Loucy (cell line): ENCODE measurements around the gene PSMC6.
"Not testable (repeated sequence)": the region's sequence is repeated elsewhere in the genome, so short reads cannot be mapped to it uniquely, and the experiment has no call there.

Experiments used
- H2AFZ ChIP-seq: fragments of 200-600 bp; sonication (generic); 2 replicates; pipeline ENCODE4 v1.6.0; 2016; ENCODE audit warnings: antibody characterized with exemption, mild to moderate bottlenecking, low read length, moderate library complexity
- H3F3A ChIP-seq: fragments of 200-600 bp; 2 replicates; pipeline ENCODE4 v1.6.0; 2016; ENCODE audit warnings: antibody characterized with exemption, low read depth, mild to moderate bottlenecking
- H3K27me3 ChIP-seq: fragments of 200-600 bp; sonication (generic); 2 replicates; pipeline ENCODE4 v1.6.1; 2014; ENCODE audit warnings: low read length, mild to moderate bottlenecking; ENCODE audit not compliant: insufficient read depth, poor library complexity, severe bottlenecking
- H3K36me3 ChIP-seq: fragments of 200-600 bp; sonication (generic); 2 replicates; pipeline ENCODE4 v1.6.1; 2016; ENCODE audit warnings: low read length; ENCODE audit not compliant: insufficient read depth
- H3K4me1 ChIP-seq: fragments of 200-600 bp; sonication (generic); 2 replicates; pipeline ENCODE4 v1.5.1; 2014; ENCODE audit warnings: low read length, mild to moderate bottlenecking; ENCODE audit not compliant: insufficient read depth, poor library complexity, severe bottlenecking
- H3K4me2 ChIP-seq: fragments of 200-600 bp; sonication (generic); 2 replicates; pipeline ENCODE4 v1.6.0; 2014; ENCODE audit warnings: antibody characterized with exemption, low read length, low read depth, mild to moderate bottlenecking; ENCODE audit not compliant: poor library complexity, severe bottlenecking
- H3K4me3 ChIP-seq: fragments of 200-600 bp; sonication (generic); 2 replicates; pipeline ENCODE4 v1.5.1; 2014; ENCODE audit warnings: low read length, mild to moderate bottlenecking, mixed read lengths; ENCODE audit not compliant: poor library complexity, severe bottlenecking
- H3K79me2 ChIP-seq: fragments of 200-600 bp; sonication (generic); 2 replicates; pipeline ENCODE4 v1.6.1; 2014; ENCODE audit warnings: low read length; ENCODE audit not compliant: insufficient read depth
- H3K9ac ChIP-seq: fragments of 200-600 bp; sonication (generic); 2 replicates; pipeline ENCODE4 v1.6.0; 2014; ENCODE audit warnings: mild to moderate bottlenecking, low read depth, low read length, moderate library complexity; ENCODE audit not compliant: poor library complexity, severe bottlenecking
- H3K9me2 ChIP-seq: fragments of 200-600 bp; sonication (generic); replicated peaks from 2 replicates; pipeline ENCODE4 v1.6.1; 2016; ENCODE audit warnings: low read depth, low read length, mixed read lengths
- H3K9me3 ChIP-seq: fragments of 200-600 bp; sonication (generic); 2 replicates; pipeline ENCODE4 v1.6.1; 2014; ENCODE audit warnings: mild to moderate bottlenecking, antibody characterized with exemption, low read length, low read depth; ENCODE audit not compliant: insufficient read depth
- H4K20me1 ChIP-seq: fragments of 200-600 bp; sonication (generic); 2 replicates; pipeline ENCODE4 v1.6.0; 2014; ENCODE audit warnings: antibody characterized with exemption, low read length, mild to moderate bottlenecking; ENCODE audit not compliant: insufficient read depth, poor library complexity, severe bottlenecking
- CTCF ChIP-seq: fragments of 200-600 bp; sonication (generic); conservative IDR thresholded peaks from 2 replicates; pipeline ENCODE4 v1.5.1; 2014; ENCODE audit warnings: mild to moderate bottlenecking, antibody characterized with exemption, low read length
- EZH2phosphoT487 ChIP-seq: fragments of 200-600 bp; IDR thresholded peaks from 2 replicates; pipeline ENCODE4 v1.6.1; 2018; ENCODE audit warnings: antibody characterized with exemption, mild to moderate bottlenecking, moderate library complexity, borderline replicate concordance

The PSMC6 gene

DNA sequence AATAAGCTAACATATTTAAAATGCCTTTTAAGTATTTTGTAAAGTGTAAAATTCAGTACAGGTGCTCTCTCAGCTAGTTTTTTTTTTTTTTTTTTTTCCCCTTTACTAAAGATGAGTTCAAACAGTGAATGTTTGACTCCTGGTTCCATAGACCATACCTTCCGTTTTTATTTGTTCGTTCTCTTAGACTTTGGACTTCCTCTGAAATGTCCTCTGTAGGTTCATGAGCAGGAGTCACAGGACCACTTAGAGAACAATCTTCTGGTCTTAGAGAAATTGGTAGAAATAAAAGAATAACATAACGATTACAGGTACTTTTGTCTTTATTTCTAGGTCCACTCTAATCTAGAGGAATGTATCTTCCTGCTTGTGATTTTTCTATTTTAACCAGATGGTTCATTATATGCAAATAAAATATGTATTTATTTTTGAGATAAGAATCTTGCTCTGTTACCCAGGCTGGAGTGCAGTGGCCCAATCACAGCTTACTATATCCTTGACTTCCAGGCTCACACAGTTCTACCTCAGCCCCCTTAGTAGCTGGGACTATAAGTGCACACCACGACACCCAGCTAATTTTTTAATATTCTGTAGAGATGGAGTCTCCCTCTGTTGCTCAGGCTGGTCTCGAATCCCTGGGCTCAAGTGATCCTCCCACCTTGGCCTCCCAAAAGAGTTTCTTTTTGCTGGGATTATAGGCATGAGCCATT is 48.8 kb downstream of the PSMC6 start:
- TF ChIP-seq CTCF (no peak), EZH2phosphoT487 (no peak)
- H2AFZ ChIP-seq, result no peak overlapping the region
- H3K27me3 ChIP-seq, result no peaks in the 10 kb centered on the region
- no peaks in the 10 kb centered on the region for H3K79me2 ChIP-seq
- H3K9ac ChIP-seq, result no peak overlapping the region
- no peak overlapping the region for H3K4me2 ChIP-seq
- no peak overlapping the region for H3K4me3 ChIP-seq
- no peaks in the 10 kb centered on the region for H3F3A ChIP-seq
- no peaks in the 10 kb centered on the region for H3K4me1 ChIP-seq
- H3K9me2 ChIP-seq, result no peaks in the 10 kb centered on the region
- H3K9me3 ChIP-seq, result no peaks in the 10 kb centered on the region
- no peaks in the 10 kb centered on the region for H4K20me1 ChIP-seq
- H3K36me3 ChIP-seq, result peaks cover 10% of the 10 kb centered on the region; the same call in 1 of the 2 replicates

- H3K4me2 ChIP-seq, result no peak overlapping the region
- no peak overlapping the region for H2AFZ ChIP-seq
- no peaks in the 10 kb centered on the region for H3F3A ChIP-seq
- H4K20me1 ChIP-seq, result no peaks in the 10 kb centered on the region
- H3K9ac ChIP-seq, result no peak overlapping the region
- no peak overlapping the region for H3K4me3 ChIP-seq
- no peaks in the 10 kb centered on the region for H3K27me3 ChIP-seq
- H3K4me1 ChIP-seq, result no peaks in the 10 kb centered on the region
- TF ChIP-seq CTCF (no peak), EZH2phosphoT487 (no peak)
- no peaks in the 10 kb centered on the region for H3K9me2 ChIP-seq
- no peaks in the 10 kb centered on the region for H3K79me2 ChIP-seq
- H3K9me3 ChIP-seq, result no peaks in the 10 kb centered on the region
- H3K36me3 ChIP-seq, result peaks cover 10% of the 10 kb centered on the region; the same call in 1 of the 2 replicates
Observed at GRCh38 chr14:52759145-52759544, 52.1 kb downstream of the PSMC6 start.

- not testable (repeated sequence) for H3K4me3 ChIP-seq, H3K27me3 ChIP-seq, H4K20me1 ChIP-seq, H3K9me3 ChIP-seq, H3F3A ChIP-seq, H3K79me2 ChIP-seq, H3K4me1 ChIP-seq, H3K9me2 ChIP-seq, H2AFZ ChIP-seq, H3K9ac ChIP-seq, H3K4me2 ChIP-seq
- H3K36me3 ChIP-seq, result peaks cover 16% of the 10 kb centered on the region; the same call in 1 of the 2 replicates
Observed at GRCh38 chr14:52762923-52763322, 55.9 kb downstream of the PSMC6 start.
